Endodermal cell (in vitro differentiated cells): ENCODE data around the gene NAXE. TPM values are rescaled to one million over a fixed set of nuclear protein-coding genes. Genes with fewer than 3 reads are reported as not detected.

Source experiments
- DNase-seq: peaks from one replicate; pipeline ENCODE4 v3.0.0-alpha.2; 2017
- H3K27ac ChIP-seq: 2 replicates; pipeline ENCODE4 v1.5.1; 2013; ENCODE audit warnings: mild to moderate bottlenecking, low read depth, low read length, moderate library complexity
- H3K27me3 ChIP-seq: 2 replicates; pipeline ENCODE4 v1.6.1; 2013; ENCODE audit warnings: mild to moderate bottlenecking, low read length, moderate library complexity; ENCODE audit not compliant: insufficient read depth, control insufficient read depth, poor library complexity, severe bottlenecking
- H3K36me3 ChIP-seq: 2 replicates; pipeline ENCODE4 v1.7.0; 2013; ENCODE audit warnings: mild to moderate bottlenecking, low read length, moderate library complexity; ENCODE audit not compliant: control insufficient read depth, insufficient read depth
- H3K4me1 ChIP-seq: one replicate; pipeline ENCODE4 v1.7.0; 2013; ENCODE audit warnings: low read length; ENCODE audit not compliant: control insufficient read depth, insufficient read depth
- H3K4me3 ChIP-seq: 2 replicates; pipeline ENCODE4 v1.5.1; 2013; ENCODE audit warnings: mild to moderate bottlenecking, low read length, moderate library complexity
- H3K9ac ChIP-seq: 2 replicates; pipeline ENCODE4 v1.6.1; 2013; ENCODE audit warnings: mild to moderate bottlenecking, low read length, moderate library complexity; ENCODE audit not compliant: poor library complexity, severe bottlenecking; ENCODE audit errors: extremely low read depth
- H3K9me3 ChIP-seq: 2 replicates; pipeline ENCODE4 v1.6.1; 2013; ENCODE audit warnings: mild to moderate bottlenecking, low read length, moderate library complexity; ENCODE audit not compliant: control insufficient read depth
- H3K27ac Mint-ChIP-seq: 2 replicates; pipeline ENCODE4 v1.8.0; 2020; ENCODE audit warnings: mixed read lengths
- H3K27me3 Mint-ChIP-seq: 2 replicates; pipeline ENCODE4 v1.8.0; 2021; ENCODE audit warnings: mild to moderate bottlenecking, mixed read lengths; ENCODE audit not compliant: insufficient read depth
- H3K36me3 Mint-ChIP-seq: 2 replicates; pipeline ENCODE4 v1.8.0; 2020; ENCODE audit warnings: low read depth, mixed read lengths
- H3K4me1 Mint-ChIP-seq: 2 replicates; pipeline ENCODE4 v1.8.0; 2020; ENCODE audit warnings: mixed read lengths
- H3K4me3 Mint-ChIP-seq: 2 replicates; pipeline ENCODE4 v1.8.0; 2020; ENCODE audit warnings: mild to moderate bottlenecking, moderate library complexity, mixed read lengths
- H3K9me3 Mint-ChIP-seq: 2 replicates; pipeline ENCODE4 v1.8.0; 2020; ENCODE audit warnings: mild to moderate bottlenecking, mixed read lengths
- CTCF ChIP-seq: fragments of 200-600 bp; sonication (generic); conservative IDR thresholded peaks from 2 replicates; pipeline ENCODE4 v1.5.0; 2021; ENCODE audit warnings: antibody characterized with exemption, mild to moderate bottlenecking
- WGBS, 2 experiments: methylation state at CpG; one replicate each; pipeline versions ENCODE4 v1.1.5 to v1.1.7; 2013; ENCODE audit warnings: missing lambda C conversion rate in 2 of 2, mixed read lengths in 1 of 2; ENCODE audit not compliant: insufficient coverage in 1 of 2, insufficient read length in 1 of 2; 5-methylcytosine and 5-hydroxymethylcytosine counted together
- total RNA-seq, 2 donors: library from RNA; stranded (reverse); fragmentation: NEBNext Ultra II Directional in 1 of 2; extraction: Animal tissue kit (Norgen Biotek cat#: 25700) in 1 of 2; gene quantifications; 2 replicates in 1 of 2; 3 replicates in 1 of 2; pipeline ENCODE4 v1.2.1, GENCODE V29; 2021

Gene NAXE
- total RNA-seq, 2 donors from 2014 or later = 96.0 to 129 TPM

GRCh38 chr1:156615946-156616345, 24.4 kb downstream of the NAXE start:
- no peak for TF ChIP-seq CTCF
- no peak for DNase-seq
- Mint-ChIP-seq H3K4me3 (no peak overlapping the region), H3K4me1 (peaks cover 4% of the 10 kb centered on the region), H3K9me3 (no peaks in the 10 kb centered on the region), H3K27me3 (peaks cover 41% of the 10 kb centered on the region), H3K27ac (no peak overlapping the region), H3K36me3 (no peaks in the 10 kb centered on the region)
- H3K4me1 ChIP-seq = no peaks in the 10 kb centered on the region
- H3K9ac ChIP-seq = no peak overlapping the region
- H3K9me3 ChIP-seq = no peaks in the 10 kb centered on the region
- WGBS, 2 experiments = 97% methylated on average over 4 of the region's 4 CpGs; no CpG with 5 or more reads in 1 of the 2 experiments
- no peaks in the 10 kb centered on the region for H3K36me3 ChIP-seq
- H3K27ac ChIP-seq = no peak overlapping the region
- H3K4me3 ChIP-seq = no peak overlapping the region
- peaks cover 16% of the 10 kb centered on the region for H3K27me3 ChIP-seq

GRCh38 chr1:156616463-156616862, 24.9 kb downstream of the NAXE start:
- Histone ChIP-seq H3K4me1 (no peaks in the 10 kb centered on the region), H3K27me3 (peaks cover 21% of the 10 kb centered on the region), H3K4me3 (no peak overlapping the region), H3K36me3 (no peaks in the 10 kb centered on the region), H3K27ac (no peak overlapping the region), H3K9me3 (no peaks in the 10 kb centered on the region), H3K9ac (no peak overlapping the region)
- Mint-ChIP-seq H3K27ac (no peak overlapping the region), H3K36me3 (no peaks in the 10 kb centered on the region), H3K4me3 (no peak overlapping the region), H3K9me3 (no peaks in the 10 kb centered on the region), H3K4me1 (peaks cover 4% of the 10 kb centered on the region), H3K27me3 (peaks cover 45% of the 10 kb centered on the region)
- 68 to 73% methylated on average over 5 of the region's 5 CpGs for WGBS, 2 experiments
- no peak for DNase-seq
- TF ChIP-seq CTCF = no peak

GRCh38 chr1:156618853-156619581, 27.4 kb downstream of the NAXE start, which contains the start of gene HAPLN2:
Gene HAPLN2, plus strand, starts transcription at chr1:156619415. Its CDS starts 4,076 bp downstream, at chr1:156623491.
- H3K4me1 ChIP-seq = no peaks in the 10 kb centered on the region
- no peak within 1 kb of the TSS for H3K9ac ChIP-seq
- H3K27ac Mint-ChIP-seq = no peak within 1 kb of the TSS
- H3K9me3 ChIP-seq = no peaks in the 10 kb centered on the region
- no peaks in the 10 kb centered on the region for H3K9me3 Mint-ChIP-seq
- peaks cover 65% of the 10 kb centered on the region for H3K27me3 Mint-ChIP-seq
- H3K27ac ChIP-seq = no peak within 1 kb of the TSS
- no peak within 1 kb of the TSS for H3K4me3 Mint-ChIP-seq
- peaks cover 47% of the 10 kb centered on the region for H3K27me3 ChIP-seq
- H3K4me1 Mint-ChIP-seq = peaks cover 4% of the 10 kb centered on the region
- no peaks in the 10 kb centered on the region for H3K36me3 Mint-ChIP-seq
- peak; percentile 90 for DNase-seq
- H3K4me3 ChIP-seq = no peak within 1 kb of the TSS
- TF ChIP-seq CTCF = peak; percentile 77
- H3K36me3 ChIP-seq = no peaks in the 10 kb centered on the region
- WGBS, 2 experiments = 0 to 13% methylated on average over 1 to 7 of the region's 7 CpGs
